ENCODE results near the gene TOMM40. TPM values are rescaled to one million over a fixed set of nuclear protein-coding genes. Genes with fewer than 3 reads are reported as not detected.
"Not testable (repeated sequence)": the region's sequence is repeated elsewhere in the genome, so short reads cannot be mapped to it uniquely, and the experiment has no call there.

TOMM40 gene
- total RNA-seq, 2 donors from 2014 or later = 48.7 to 80.0 TPM

GRCh38 chr19:44890366-44891015 lies 563 bp upstream of the TOMM40 start:
- peak in 1 of 2 donors; percentile 100 for DNase-seq
- intact Hi-C loops (cut with DNase I, micrococcal nuclease) = no loop called here
- peak; percentile 83 for ATAC-seq

DNA sequence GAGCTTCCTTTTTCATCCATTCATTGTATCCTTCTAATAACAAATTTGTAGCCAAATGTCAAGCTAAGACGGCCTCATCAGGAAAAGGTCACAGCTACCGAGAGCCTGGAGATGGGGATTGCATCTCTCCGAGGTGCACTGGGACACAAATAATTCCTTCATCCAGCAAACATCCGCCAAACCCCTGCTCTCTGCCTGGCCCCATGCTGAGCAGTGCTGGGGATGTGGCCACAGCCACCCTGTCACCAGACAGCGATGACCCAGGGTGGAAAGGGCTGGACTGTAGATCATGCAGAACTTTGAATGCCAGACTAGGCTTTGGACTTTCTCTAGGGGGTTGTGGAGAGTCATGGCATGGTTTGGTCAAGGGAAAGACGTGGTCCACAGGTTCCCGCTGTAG lies 1.9 kb downstream of the TOMM40 start:
- intact Hi-C loops (cut with DNase I, micrococcal nuclease) = no loop called here
- DNase-seq (no peak), ATAC-seq (no peak)

DNA sequence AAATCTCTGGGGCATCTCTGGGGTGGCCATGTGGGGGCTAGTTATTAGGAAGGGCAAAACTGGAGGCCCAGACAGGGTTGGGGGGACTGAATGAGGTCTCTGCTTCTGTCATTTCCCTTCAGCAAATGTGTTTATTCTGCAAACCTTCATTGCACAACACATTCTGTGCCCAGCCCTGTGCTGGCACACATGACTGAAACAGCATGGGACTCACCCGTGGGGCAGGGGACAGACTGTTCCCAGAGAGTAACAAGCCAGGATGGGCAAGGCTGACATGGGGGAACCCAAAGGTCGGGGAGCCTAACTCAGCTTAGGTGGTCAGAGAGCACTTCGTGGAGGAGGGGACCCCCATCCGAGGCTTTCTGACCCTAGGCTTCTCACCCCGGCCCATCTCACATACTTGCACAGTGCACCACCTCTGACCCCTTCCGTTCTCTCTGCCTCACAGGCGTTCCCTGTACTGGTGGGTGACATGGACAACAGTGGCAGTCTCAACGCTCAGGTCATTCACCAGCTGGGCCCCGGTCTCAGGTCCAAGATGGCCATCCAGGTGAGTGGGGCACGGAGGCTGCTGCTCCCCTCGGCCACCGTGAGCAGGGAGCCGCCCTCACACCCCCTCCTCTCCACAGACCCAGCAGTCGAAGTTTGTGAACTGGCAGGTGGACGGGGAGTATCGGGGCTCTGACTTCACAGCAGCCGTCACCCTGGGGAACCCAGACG lies 2.4 kb downstream of the TOMM40 start:
- intact Hi-C loops (cut with DNase I, micrococcal nuclease) = no loop called here
- no peak for DNase-seq
- no peak for ATAC-seq

- intact Hi-C loops (cut with DNase I, micrococcal nuclease) = no loop called here
- ATAC-seq = no peak
- DNase-seq = no peak
Observed at GRCh38 chr19:44894052-44894400, 3.0 kb downstream of the TOMM40 start.

- DNase-seq (no peak), ATAC-seq (no peak)
- intact Hi-C loops (cut with DNase I, micrococcal nuclease) = no loop called here
Observed at GRCh38 chr19:44894946-44895345, 3.9 kb downstream of the TOMM40 start.

GRCh38 chr19:44897835-44898234 lies 6.8 kb downstream of the TOMM40 start:
- no peak for ATAC-seq
- no peak for DNase-seq

DNA sequence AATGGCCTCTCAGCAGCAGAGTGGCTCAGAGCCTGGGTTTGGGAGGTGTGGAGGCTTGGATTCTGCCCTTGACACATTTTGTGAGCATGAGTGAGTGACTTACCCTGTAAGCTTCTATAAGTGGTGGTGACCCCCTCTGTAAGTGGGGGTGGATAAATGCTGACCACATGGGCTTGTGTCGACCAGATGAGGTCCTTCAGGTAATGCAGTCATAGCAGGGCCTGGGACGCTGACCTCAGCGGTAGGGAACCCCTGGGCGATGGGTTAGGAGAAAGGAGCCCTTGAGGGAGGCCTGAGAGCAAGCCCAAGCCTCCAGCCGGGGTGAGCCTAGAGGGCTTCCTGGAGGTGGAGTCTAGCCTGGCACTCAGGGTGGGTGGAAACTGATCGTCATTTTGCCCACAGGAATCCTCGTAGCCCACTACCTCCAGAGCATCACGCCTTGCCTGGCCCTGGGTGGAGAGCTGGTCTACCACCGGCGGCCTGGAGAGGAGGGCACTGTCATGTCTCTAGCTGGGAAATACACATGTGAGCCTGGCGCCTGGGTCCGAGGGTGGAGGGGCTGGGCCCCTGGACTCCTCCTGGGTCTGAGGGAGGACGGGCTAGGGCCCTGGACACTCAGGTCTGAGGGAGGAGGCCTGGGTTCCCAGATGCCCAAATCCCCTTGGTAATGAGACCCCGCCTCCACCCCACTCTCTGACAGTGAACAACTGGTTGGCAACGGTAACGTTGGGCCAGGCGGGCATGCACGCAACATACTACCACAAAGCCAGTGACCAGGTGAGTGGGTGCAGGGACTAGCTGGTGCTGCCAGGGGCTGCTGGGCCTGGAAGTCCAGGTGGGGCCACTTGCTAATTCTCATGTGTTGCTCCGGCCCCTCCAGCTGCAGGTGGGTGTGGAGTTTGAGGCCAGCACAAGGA lies 9.5 kb downstream of the TOMM40 start:
- intact Hi-C loops (cut with DNase I, micrococcal nuclease) = loop anchor here in 1 of 2 donors (10.0 kb wide), 1 partner anchor 54 kb away; the partner anchor contains the start of gene CLPTM1
- ATAC-seq = no peak
- DNase-seq = no peak

More at GRCh38 chr19:44897835-44898234, 6.8 kb downstream of the TOMM40 start:
- intact Hi-C loops (cut with DNase I, micrococcal nuclease) = no loop called here

DNA sequence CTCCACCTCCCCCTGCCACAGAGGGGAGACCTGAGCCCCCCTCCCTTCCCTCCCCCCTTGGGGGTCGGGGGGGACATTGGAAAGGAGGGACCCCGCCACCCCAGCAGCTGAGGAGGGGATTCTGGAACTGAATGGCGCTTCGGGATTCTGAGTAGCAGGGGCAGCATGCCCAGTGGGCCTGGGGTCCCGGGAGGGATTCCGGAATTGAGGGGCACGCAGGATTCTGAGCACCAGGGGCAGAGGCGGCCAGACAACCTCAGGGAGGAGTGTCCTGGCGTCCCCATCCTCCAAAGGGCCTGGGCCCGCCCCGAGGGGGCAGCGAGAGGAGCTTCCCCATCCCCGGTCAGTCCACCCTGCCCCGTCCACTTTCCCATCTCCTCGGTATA lies 12.2 kb downstream of the TOMM40 start:
- ATAC-seq (no peak), DNase-seq (no peak)
- intact Hi-C loops (cut with DNase I, micrococcal nuclease) = loop anchor here in 1 of 2 donors (10.0 kb wide), 1 partner anchor 52 kb away; the partner anchor contains the start of gene CLPTM1

DNA sequence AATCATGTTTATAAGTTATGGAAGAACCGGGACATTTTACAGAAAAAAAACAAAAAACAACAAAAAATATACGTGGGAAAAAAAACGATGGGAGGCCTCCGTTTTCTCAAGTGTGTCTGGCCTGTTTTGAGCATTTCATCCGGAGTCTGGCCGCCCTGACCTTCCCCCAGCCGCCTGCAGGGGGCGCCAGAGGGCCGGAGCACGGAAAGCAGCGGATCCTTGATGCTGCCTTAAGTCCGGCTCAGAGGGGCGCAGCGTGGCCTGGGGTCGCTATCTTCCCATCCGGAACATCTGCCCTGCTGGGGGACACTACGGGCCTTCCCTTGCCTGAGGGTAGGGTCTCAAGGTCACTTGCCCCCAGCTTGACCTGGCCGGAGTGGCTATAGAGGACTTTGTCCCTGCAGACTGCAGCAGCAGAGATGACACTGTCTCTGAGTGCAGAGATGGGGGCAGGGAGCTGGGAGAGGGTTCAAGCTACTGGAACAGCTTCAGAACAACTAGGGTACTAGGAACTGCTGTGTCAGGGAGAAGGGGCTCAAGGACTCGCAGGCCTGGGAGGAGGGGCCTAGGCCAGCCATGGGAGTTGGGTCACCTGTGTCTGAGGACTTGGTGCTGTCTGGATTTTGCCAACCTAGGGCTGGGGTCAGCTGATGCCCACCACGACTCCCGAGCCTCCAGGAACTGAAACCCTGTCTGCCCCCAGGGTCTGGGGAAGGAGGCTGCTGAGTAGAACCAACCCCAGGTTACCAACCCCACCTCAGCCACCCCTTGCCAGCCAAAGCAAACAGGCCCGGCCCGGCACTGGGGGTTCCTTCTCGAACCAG lies 12.8 kb downstream of the TOMM40 start:
- DNase-seq (peak in 1 of 2 donors; percentile 77), ATAC-seq (peak; percentile 70)
- intact Hi-C loops (cut with DNase I, micrococcal nuclease) = loop anchor here (2.0 to 10.0 kb wide), 2 partner anchors 47 to 51 kb away; partner anchors contain the start of gene CLPTM1 (in 1 of the 2)

GRCh38 chr19:44904426-44904994 lies 13.5 kb downstream of the TOMM40 start:
- intact Hi-C loops (cut with DNase I, micrococcal nuclease) = loop anchor here (2.0 to 10.0 kb wide), 2 partner anchors 46 to 50 kb away; partner anchors contain the start of gene CLPTM1 (in 1 of the 2)
- ATAC-seq (peak; percentile 12), DNase-seq (no peak)

DNA sequence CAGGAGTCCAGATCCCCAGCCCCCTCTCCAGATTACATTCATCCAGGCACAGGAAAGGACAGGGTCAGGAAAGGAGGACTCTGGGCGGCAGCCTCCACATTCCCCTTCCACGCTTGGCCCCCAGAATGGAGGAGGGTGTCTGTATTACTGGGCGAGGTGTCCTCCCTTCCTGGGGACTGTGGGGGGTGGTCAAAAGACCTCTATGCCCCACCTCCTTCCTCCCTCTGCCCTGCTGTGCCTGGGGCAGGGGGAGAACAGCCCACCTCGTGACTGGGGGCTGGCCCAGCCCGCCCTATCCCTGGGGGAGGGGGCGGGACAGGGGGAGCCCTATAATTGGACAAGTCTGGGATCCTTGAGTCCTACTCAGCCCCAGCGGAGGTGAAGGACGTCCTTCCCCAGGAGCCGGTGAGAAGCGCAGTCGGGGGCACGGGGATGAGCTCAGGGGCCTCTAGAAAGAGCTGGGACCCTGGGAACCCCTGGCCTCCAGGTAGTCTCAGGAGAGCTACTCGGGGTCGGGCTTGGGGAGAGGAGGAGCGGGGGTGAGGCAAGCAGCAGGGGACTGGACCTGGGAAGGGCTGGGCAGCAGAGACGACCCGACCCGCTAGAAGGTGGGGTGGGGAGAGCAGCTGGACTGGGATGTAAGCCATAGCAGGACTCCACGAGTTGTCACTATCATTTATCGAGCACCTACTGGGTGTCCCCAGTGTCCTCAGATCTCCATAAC lies 14.5 kb downstream of the TOMM40 start, which contains the start of gene APOE:
Gene APOE (plus strand): TSS at position 360 of the 724 bp plus-strand sequence. CDS start 829 bp downstream, outside the sequence.
- intact Hi-C loops (cut with DNase I, micrococcal nuclease) = loop anchor here (2.0 to 10.0 kb wide), 2 partner anchors 45 to 49 kb away; partner anchors contain the start of gene CLPTM1 (in 1 of the 2)
- DNase-seq (no peak), ATAC-seq (no peak)

- no peak for ATAC-seq
- intact Hi-C loops (cut with DNase I, micrococcal nuclease) = loop anchor here in 1 of 2 donors (10.0 kb wide), 1 partner anchor 47 kb away; the partner anchor contains the start of gene CLPTM1
- DNase-seq = no peak
Observed at GRCh38 chr19:44907613-44908012, 16.6 kb downstream of the TOMM40 start.

DNA sequence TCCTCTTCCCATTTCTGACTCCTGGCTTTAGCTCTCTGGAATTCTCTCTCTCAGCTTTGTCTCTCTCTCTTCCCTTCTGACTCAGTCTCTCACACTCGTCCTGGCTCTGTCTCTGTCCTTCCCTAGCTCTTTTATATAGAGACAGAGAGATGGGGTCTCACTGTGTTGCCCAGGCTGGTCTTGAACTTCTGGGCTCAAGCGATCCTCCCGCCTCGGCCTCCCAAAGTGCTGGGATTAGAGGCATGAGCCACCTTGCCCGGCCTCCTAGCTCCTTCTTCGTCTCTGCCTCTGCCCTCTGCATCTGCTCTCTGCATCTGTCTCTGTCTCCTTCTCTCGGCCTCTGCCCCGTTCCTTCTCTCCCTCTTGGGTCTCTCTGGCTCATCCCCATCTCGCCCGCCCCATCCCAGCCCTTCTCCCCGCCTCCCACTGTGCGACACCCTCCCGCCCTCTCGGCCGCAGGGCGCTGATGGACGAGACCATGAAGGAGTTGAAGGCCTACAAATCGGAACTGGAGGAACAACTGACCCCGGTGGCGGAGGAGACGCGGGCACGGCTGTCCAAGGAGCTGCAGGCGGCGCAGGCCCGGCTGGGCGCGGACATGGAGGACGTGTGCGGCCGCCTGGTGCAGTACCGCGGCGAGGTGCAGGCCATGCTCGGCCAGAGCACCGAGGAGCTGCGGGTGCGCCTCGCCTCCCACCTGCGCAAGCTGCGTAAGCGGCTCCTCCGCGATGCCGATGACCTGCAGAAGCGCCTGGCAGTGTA lies 17.2 kb downstream of the TOMM40 start:
- DNase-seq (no peak), ATAC-seq (no peak)
- intact Hi-C loops (cut with DNase I, micrococcal nuclease) = loop anchor here in 1 of 2 donors (10.0 kb wide), 1 partner anchor 47 kb away; the partner anchor contains the start of gene CLPTM1

DNA sequence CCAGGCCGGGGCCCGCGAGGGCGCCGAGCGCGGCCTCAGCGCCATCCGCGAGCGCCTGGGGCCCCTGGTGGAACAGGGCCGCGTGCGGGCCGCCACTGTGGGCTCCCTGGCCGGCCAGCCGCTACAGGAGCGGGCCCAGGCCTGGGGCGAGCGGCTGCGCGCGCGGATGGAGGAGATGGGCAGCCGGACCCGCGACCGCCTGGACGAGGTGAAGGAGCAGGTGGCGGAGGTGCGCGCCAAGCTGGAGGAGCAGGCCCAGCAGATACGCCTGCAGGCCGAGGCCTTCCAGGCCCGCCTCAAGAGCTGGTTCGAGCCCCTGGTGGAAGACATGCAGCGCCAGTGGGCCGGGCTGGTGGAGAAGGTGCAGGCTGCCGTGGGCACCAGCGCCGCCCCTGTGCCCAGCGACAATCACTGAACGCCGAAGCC lies 17.8 kb downstream of the TOMM40 start:
- intact Hi-C loops (cut with DNase I, micrococcal nuclease) = loop anchor here in 1 of 2 donors (10.0 kb wide), 1 partner anchor 46 kb away; the partner anchor contains the start of gene CLPTM1
- DNase-seq (no peak), ATAC-seq (no peak)

GRCh38 chr19:44909775-44910174 lies 18.7 kb downstream of the TOMM40 start:
- no peak for ATAC-seq
- DNase-seq = no peak
- intact Hi-C loops (cut with DNase I, micrococcal nuclease) = loop anchor here in 1 of 2 donors (10.0 kb wide), 1 partner anchor 45 kb away; the partner anchor contains the start of gene CLPTM1

GRCh38 chr19:44911896-44912295 lies 20.8 kb downstream of the TOMM40 start:
- DNase-seq; ATAC-seq; intact Hi-C loops (cut with DNase I, micrococcal nuclease): not testable (repeated sequence)

Measured in left colon (tissue), 2 donors.